NB4 (cell line): ENCODE data around the gene SLC43A3.

Source experiments
- POLR2A ChIP-seq: IDR thresholded peaks from 2 replicates; pipeline ENCODE4 v1.6.1; 2011; ENCODE audit warnings: mild to moderate bottlenecking; ENCODE audit not compliant: insufficient read length; ENCODE audit errors: extremely low read depth
- TF ChIP-seq, protein P1 (sequence below): IDR thresholded peaks from one replicate; pipeline ENCODE4 v1.5.1; 2012; ENCODE audit warnings: low read depth, low read length

DNA sequence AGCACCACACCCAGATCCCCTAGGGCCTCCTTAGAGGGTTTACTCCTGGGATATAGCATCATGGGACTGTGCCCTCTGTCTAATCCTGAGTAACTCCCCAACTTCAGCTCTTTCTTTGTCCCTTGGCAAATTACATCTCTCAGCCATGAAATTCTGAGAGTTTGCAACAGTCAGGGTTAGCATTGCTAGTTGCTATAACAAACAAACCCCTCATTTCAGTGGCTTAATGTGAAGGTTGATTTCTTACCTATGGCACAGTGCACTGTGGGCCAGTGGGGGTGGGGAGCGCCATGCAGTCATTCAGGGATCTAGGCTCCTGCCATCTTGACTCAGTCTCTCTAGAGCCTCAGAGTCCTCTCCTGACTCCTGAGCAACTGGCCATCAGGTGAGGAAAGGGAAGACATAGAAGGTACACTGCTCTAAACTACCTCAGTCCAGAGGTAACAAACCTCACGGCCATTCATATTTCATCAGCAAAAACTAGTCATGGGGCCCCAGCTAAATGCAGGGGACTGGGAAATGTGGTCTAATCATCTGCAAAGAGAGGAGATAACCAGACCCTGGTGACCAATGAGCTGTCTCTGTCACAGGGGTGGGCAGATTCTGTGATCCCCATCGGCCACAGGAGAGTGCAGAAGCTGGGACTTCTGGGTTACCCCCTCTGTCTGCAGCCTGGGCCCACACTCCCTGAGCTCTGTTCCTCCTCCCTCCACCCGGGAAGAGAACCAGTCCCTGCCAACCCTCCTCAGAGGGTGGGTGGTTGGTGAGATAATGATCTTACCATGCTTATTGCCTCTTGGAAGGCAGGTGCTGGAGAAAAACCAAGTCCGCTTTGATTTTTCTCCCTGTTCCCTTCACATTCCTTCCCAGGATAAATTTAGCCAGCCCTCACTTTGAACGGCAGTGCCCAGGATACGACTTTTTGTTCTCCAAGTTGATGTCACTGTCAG lies 63.5 kb downstream of the SLC43A3 start:
- TF ChIP-seq, protein P1, sequence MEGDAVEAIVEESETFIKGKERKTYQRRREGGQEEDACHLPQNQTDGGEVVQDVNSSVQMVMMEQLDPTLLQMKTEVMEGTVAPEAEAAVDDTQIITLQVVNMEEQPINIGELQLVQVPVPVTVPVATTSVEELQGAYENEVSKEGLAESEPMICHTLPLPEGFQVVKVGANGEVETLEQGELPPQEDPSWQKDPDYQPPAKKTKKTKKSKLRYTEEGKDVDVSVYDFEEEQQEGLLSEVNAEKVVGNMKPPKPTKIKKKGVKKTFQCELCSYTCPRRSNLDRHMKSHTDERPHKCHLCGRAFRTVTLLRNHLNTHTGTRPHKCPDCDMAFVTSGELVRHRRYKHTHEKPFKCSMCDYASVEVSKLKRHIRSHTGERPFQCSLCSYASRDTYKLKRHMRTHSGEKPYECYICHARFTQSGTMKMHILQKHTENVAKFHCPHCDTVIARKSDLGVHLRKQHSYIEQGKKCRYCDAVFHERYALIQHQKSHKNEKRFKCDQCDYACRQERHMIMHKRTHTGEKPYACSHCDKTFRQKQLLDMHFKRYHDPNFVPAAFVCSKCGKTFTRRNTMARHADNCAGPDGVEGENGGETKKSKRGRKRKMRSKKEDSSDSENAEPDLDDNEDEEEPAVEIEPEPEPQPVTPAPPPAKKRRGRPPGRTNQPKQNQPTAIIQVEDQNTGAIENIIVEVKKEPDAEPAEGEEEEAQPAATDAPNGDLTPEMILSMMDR: no peak
- TF ChIP-seq POLR2A: no peak
